Measurements from ENCODE around the gene SHANK1. TPM values are rescaled to one million over a fixed set of nuclear protein-coding genes. Genes with fewer than 3 reads are reported as not detected.
A peak's percentile ranks its signal among the peaks of the same experiment; 100 is the strongest.

Gene SHANK1
- total and polyA plus RNA-seq, 3 experiments from 2014 or later, result not detected

- H3K9me3 Mint-ChIP-seq, result peaks cover 0 to 12% (median 6%) of the 10 kb centered on the region in 5 donors
- Histone ChIP-seq H3K4me3 (ENCODE audit: low read length) (no peak overlapping the region), H3K27me3 (ENCODE audit: insufficient read depth, low read length, poor library complexity, severe bottlenecking) (peaks cover 21% of the 10 kb centered on the region), H3K4me1 (ENCODE audit: insufficient read depth, low read length) (peaks cover 7% of the 10 kb centered on the region), H3K36me3 (ENCODE audit: insufficient read depth, low read length) (no peaks in the 10 kb centered on the region), H3K27ac (ENCODE audit: low read depth, low read length) (no peak overlapping the region), H3K9me3 (ENCODE audit: low read length) (no peaks in the 10 kb centered on the region)
- H3K36me3 Mint-ChIP-seq, result peaks cover 0 to 7% (median 0%) of the 10 kb centered on the region in 3 donors
- peaks cover 43 to 70% of the 10 kb centered on the region in 2 donors for H3K27me3 Mint-ChIP-seq
- peaks cover 0 to 34% (median 9%) of the 10 kb centered on the region in 3 donors for H3K4me1 Mint-ChIP-seq
- no peak overlapping the region for H3K27ac Mint-ChIP-seq
- peak overlapping the region in 3 of 7 donors; percentile 44 to 75 (median 53) for H3K4me3 Mint-ChIP-seq
- ChIA-PET POLR2A (no interaction called here), CTCF (no interaction called here)
- DNase-seq, result peak in 1 of 5 donors; percentile 39
Measured at GRCh38 chr19:50720921-50721381, 1.3 kb upstream of the SHANK1 start.

- Histone ChIP-seq H3K36me3 (ENCODE audit: insufficient read depth, low read length) (no peaks in the 10 kb centered on the region), H3K27me3 (ENCODE audit: insufficient read depth, low read length, poor library complexity, severe bottlenecking) (peaks cover 16% of the 10 kb centered on the region), H3K4me3 (ENCODE audit: low read length) (no peak overlapping the region), H3K27ac (ENCODE audit: low read depth, low read length) (no peak overlapping the region), H3K4me1 (ENCODE audit: insufficient read depth, low read length) (peaks cover 1% of the 10 kb centered on the region), H3K9me3 (ENCODE audit: low read length) (no peaks in the 10 kb centered on the region)
- CTCF ChIA-PET, result no interaction called here
- Mint-ChIP-seq H3K9me3 (peaks cover 0 to 11% (median 6%) of the 10 kb centered on the region in 5 donors), H3K36me3 (peaks cover 0 to 7% (median 0%) of the 10 kb centered on the region in 3 donors), H3K27ac (no peak overlapping the region), H3K27me3 (peaks cover 41 to 70% of the 10 kb centered on the region in 2 donors), H3K4me3 (peak overlapping the region in 5 of 7 donors; percentile 8 to 53 (median 27)), H3K4me1 (peaks cover 0 to 28% (median 6%) of the 10 kb centered on the region in 3 donors)
- POLR2A ChIA-PET, result no interaction called here
- no peak for DNase-seq
Measured at GRCh38 chr19:50720181-50720920, 749 bp upstream of the SHANK1 start.

DNA sequence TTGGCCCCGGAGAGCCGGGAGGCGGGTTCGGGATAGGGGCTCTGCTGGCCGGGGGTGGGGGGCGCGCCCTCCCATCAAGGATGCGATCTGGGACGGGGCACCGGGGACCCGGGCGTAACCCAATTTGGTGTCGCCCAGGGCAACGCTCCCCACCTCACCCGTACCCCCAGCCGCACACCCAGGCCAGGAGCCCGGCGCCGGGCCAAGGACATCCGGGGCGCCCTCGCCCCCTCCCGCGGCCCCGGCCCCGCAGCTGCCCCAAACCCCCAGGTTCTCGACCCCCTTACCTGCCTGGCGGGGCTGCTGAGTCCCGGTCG, 525 bp downstream of the SHANK1 start:
- ChIA-PET CTCF (no interaction called here), POLR2A (no interaction called here)
- Histone ChIP-seq H3K9me3 (ENCODE audit: low read length) (no peaks in the 10 kb centered on the region), H3K4me1 (ENCODE audit: insufficient read depth, low read length) (no peaks in the 10 kb centered on the region), H3K36me3 (ENCODE audit: insufficient read depth, low read length) (no peaks in the 10 kb centered on the region), H3K27me3 (ENCODE audit: insufficient read depth, low read length, poor library complexity, severe bottlenecking) (peaks cover 15% of the 10 kb centered on the region), H3K4me3 (ENCODE audit: low read length) (no peak overlapping the region), H3K27ac (ENCODE audit: low read depth, low read length) (no peak overlapping the region)
- Mint-ChIP-seq H3K27me3 (peaks cover 43 to 75% of the 10 kb centered on the region in 2 donors), H3K27ac (no peak overlapping the region), H3K4me3 (no peak overlapping the region), H3K9me3 (peaks cover 0 to 11% (median 6%) of the 10 kb centered on the region in 5 donors), H3K4me1 (peaks cover 0 to 21% (median 6%) of the 10 kb centered on the region in 3 donors), H3K36me3 (peaks cover 0 to 7% (median 0%) of the 10 kb centered on the region in 3 donors)
- DNase-seq, result peak in 1 of 5 donors; percentile 30

- H3K9me3 ChIP-seq (ENCODE audit: low read length), result no peaks in the 10 kb centered on the region
- DNase-seq, result peak in 2 of 5 donors; percentile 31 to 42
- ChIA-PET CTCF (no interaction called here), POLR2A (no interaction called here)
- peaks cover 42 to 75% of the 10 kb centered on the region in 2 donors for H3K27me3 Mint-ChIP-seq
- peaks cover 0 to 18% (median 4%) of the 10 kb centered on the region in 3 donors for H3K4me1 Mint-ChIP-seq
- peaks cover 10% of the 10 kb centered on the region for H3K27me3 ChIP-seq (ENCODE audit: insufficient read depth, low read length, poor library complexity, severe bottlenecking)
- peaks cover 0 to 11% (median 6%) of the 10 kb centered on the region in 5 donors for H3K9me3 Mint-ChIP-seq
- H3K27ac Mint-ChIP-seq, result no peak overlapping the region
- no peaks in the 10 kb centered on the region for H3K36me3 ChIP-seq (ENCODE audit: insufficient read depth, low read length)
- no peaks in the 10 kb centered on the region for H3K4me1 ChIP-seq (ENCODE audit: insufficient read depth, low read length)
- H3K36me3 Mint-ChIP-seq, result peaks cover 0 to 7% (median 0%) of the 10 kb centered on the region in 3 donors
- no peak overlapping the region for H3K27ac ChIP-seq (ENCODE audit: low read depth, low read length)
- peak overlapping the region in 1 of 7 donors; percentile 15 for H3K4me3 Mint-ChIP-seq
- H3K4me3 ChIP-seq (ENCODE audit: low read length), result no peak overlapping the region
Measured at GRCh38 chr19:50718255-50719118, 1.1 kb downstream of the SHANK1 start.

DNA sequence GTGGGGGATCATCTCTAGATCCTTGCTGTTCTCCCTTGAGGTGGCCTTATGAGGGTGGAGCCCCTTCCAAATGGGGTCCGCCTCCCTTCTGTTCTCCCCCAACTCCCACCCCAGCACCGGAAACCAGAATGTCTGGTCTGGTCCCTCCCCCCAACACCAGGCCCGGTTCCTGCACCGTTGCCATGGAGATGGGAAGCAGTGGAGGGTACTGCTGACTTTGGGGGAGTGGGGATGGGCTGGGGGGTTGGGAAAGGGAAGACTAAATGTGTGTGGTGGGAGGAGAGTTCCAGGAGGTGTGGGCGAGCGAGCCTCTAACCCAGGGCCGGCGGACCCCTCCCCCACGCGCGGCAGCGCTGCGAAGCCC, 1.7 kb downstream of the SHANK1 start:
- H3K4me1 Mint-ChIP-seq, result peaks cover 0 to 18% (median 7%) of the 10 kb centered on the region in 3 donors
- CTCF ChIA-PET, result no interaction called here

GRCh38 chr19:50717026-50717723, 2.4 kb downstream of the SHANK1 start:
- no peak overlapping the region for H3K4me3 ChIP-seq (ENCODE audit: low read length)
- no peak for DNase-seq
- ChIA-PET CTCF (no interaction called here), POLR2A (no interaction called here)
- H3K36me3 Mint-ChIP-seq, result peaks cover 0 to 5% (median 0%) of the 10 kb centered on the region in 3 donors
- peaks cover 0 to 6% (median 2%) of the 10 kb centered on the region in 5 donors for H3K9me3 Mint-ChIP-seq
- peak overlapping the region in 3 of 7 donors; percentile 41 to 77 (median 58) for H3K4me3 Mint-ChIP-seq
- no peak overlapping the region for H3K27ac ChIP-seq (ENCODE audit: low read depth, low read length)
- H3K27me3 Mint-ChIP-seq, result peaks cover 36 to 75% of the 10 kb centered on the region in 2 donors
- H3K27me3 ChIP-seq (ENCODE audit: insufficient read depth, low read length, poor library complexity, severe bottlenecking), result peaks cover 7% of the 10 kb centered on the region
- no peaks in the 10 kb centered on the region for H3K4me1 ChIP-seq (ENCODE audit: insufficient read depth, low read length)
- H3K4me1 Mint-ChIP-seq, result peaks cover 0 to 18% (median 8%) of the 10 kb centered on the region in 3 donors
- peak overlapping the region in 1 of 8 donors; percentile 19 for H3K27ac Mint-ChIP-seq
- no peaks in the 10 kb centered on the region for H3K9me3 ChIP-seq (ENCODE audit: low read length)
- H3K36me3 ChIP-seq (ENCODE audit: insufficient read depth, low read length), result no peaks in the 10 kb centered on the region

More for the DNA sequence above, 1.7 kb downstream of the SHANK1 start:
- Mint-ChIP-seq H3K36me3 (peaks cover 0 to 5% (median 0%) of the 10 kb centered on the region in 3 donors), H3K27me3 (peaks cover 40 to 75% of the 10 kb centered on the region in 2 donors), H3K27ac (no peak overlapping the region), H3K9me3 (peaks cover 0 to 8% (median 2%) of the 10 kb centered on the region in 5 donors), H3K4me3 (peak overlapping the region in 2 of 7 donors; percentile 20 to 75)
- no peaks in the 10 kb centered on the region for H3K4me1 ChIP-seq (ENCODE audit: insufficient read depth, low read length)
- no peak for DNase-seq
- H3K36me3 ChIP-seq (ENCODE audit: insufficient read depth, low read length), result no peaks in the 10 kb centered on the region
- no peak overlapping the region for H3K4me3 ChIP-seq (ENCODE audit: low read length)
- H3K9me3 ChIP-seq (ENCODE audit: low read length), result no peaks in the 10 kb centered on the region
- peaks cover 7% of the 10 kb centered on the region for H3K27me3 ChIP-seq (ENCODE audit: insufficient read depth, low read length, poor library complexity, severe bottlenecking)
- POLR2A ChIA-PET, result no interaction called here
- H3K27ac ChIP-seq (ENCODE audit: low read depth, low read length), result no peak overlapping the region

DNA sequence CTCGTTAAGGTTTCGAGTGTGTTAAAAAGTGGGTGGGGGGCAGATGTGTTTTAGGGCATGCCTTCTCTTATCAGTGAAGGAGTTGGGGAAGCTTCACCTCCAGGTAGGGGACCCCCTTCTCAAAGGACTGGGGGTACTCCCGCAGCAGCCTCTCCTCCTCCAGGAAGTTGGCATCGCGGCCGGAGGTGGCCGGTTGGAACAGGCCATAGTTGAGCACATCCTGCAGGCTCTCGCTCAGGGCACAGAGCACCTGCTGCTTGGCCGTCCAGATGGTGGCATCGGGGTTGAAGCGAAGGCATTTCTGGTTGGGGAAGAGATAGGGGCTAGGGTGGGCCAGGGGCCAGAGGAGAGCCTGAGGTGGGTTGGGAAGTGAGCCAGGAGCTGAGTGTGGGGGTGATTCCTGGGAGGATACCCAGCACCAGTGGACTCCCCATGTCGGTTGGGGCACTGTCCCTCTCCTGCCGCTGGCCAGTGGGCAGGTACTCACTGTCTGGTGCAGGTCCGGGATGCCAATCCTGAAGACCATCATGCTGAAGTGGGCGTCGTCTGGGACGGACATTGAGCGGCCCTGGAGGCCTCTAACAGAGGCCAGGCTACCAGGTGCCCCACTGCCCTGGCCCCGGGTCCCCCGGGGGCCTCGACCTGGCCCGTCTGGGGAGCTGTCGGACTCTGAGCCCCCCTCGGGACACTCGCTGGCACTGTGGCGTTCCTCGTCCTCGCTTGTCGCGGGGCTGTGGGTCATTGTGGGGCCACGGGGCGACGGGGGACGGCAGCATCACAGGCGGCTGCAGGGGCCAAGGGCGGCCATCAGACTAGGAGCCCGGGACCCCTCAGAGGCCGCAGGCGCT, 3.2 kb downstream of the SHANK1 start:
- Histone ChIP-seq H3K9me3 (ENCODE audit: low read length) (no peaks in the 10 kb centered on the region), H3K4me3 (ENCODE audit: low read length) (no peak overlapping the region), H3K4me1 (ENCODE audit: insufficient read depth, low read length) (no peaks in the 10 kb centered on the region), H3K27ac (ENCODE audit: low read depth, low read length) (no peak overlapping the region), H3K36me3 (ENCODE audit: insufficient read depth, low read length) (no peaks in the 10 kb centered on the region), H3K27me3 (ENCODE audit: insufficient read depth, low read length, poor library complexity, severe bottlenecking) (peaks cover 7% of the 10 kb centered on the region)
- no peak for DNase-seq
- peaks cover 0 to 5% (median 0%) of the 10 kb centered on the region in 3 donors for H3K36me3 Mint-ChIP-seq
- H3K4me3 Mint-ChIP-seq, result peak overlapping the region in 2 of 7 donors; percentile 1 to 22
- ChIA-PET CTCF (no interaction called here), POLR2A (no interaction called here)
- peaks cover 0 to 18% (median 8%) of the 10 kb centered on the region in 3 donors for H3K4me1 Mint-ChIP-seq
- peaks cover 0 to 6% (median 2%) of the 10 kb centered on the region in 5 donors for H3K9me3 Mint-ChIP-seq
- no peak overlapping the region for H3K27ac Mint-ChIP-seq
- peaks cover 31 to 71% of the 10 kb centered on the region in 2 donors for H3K27me3 Mint-ChIP-seq

All from CD8-positive, alpha-beta memory T cell (primary cell).